Fibroblast of mammary gland (primary cell): ENCODE data around the gene MARCO.

ENCODE experiments used
- DNase-seq: peaks from one replicate; pipeline ENCODE4 v3.0.0-alpha.2; 2010; ENCODE audit warnings: low read depth
- H3K4me3 ChIP-seq: 2 replicates; pipeline ENCODE4 v1.5.1; 2011; ENCODE audit warnings: low read depth, mild to moderate bottlenecking, low read length, moderate library complexity; ENCODE audit not compliant: control insufficient read depth
- CTCF ChIP-seq: conservative IDR thresholded peaks from 2 replicates; pipeline ENCODE4 v1.5.1; 2011; ENCODE audit warnings: low read depth, low read length, inconsistent platforms; ENCODE audit not compliant: control insufficient read depth, insufficient read depth

MARCO gene

DNA sequence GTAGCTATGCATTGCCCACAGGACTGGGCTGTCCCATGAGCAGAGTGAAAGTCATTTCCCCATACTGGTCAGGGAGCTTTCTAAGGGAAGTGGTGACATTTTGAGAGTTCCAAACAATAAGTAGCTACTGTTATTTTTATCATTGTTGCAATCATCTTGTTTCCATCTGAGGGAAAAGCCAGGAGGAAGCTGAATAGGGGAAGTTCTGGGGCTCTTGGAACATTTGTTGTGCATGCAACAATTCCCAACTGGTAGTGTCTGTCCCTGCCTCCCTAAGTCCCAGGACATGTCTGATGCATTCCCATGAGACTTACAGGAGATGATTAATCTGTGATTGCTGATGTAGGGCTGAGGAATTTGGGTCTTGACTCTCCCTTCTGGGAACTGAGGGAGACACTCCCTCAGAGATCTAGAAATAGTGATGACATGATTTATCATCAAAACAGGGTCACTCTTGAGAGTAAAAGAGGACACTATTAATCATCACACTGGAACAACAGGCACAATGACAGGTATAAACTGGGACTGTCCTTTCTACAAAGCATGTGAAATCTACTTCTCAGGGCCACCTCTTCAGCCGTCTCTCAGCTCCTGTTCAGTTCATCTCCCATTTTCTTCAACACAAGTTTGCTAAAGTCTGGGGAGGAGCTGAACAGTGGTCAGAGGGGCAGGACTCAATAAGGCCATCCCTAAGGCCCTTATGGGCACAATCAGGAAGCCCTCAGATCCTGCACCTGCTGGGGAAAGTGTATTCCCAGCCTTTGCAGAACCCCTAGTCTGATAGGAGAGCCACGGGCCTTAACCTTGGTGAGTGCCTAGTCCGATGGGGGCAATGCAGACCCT lies 28.0 kb upstream of the MARCO start:
- no peak for TF ChIP-seq CTCF
- H3K4me3 ChIP-seq, result no peak overlapping the region
- DNase-seq, result peak; percentile 52

- H3K4me3 ChIP-seq, result no peak overlapping the region
- no peak for DNase-seq
- TF ChIP-seq CTCF, result no peak
These were observed 27.1 kb upstream of the MARCO start for GRCh38 chr2:118914721-118915453.

DNA sequence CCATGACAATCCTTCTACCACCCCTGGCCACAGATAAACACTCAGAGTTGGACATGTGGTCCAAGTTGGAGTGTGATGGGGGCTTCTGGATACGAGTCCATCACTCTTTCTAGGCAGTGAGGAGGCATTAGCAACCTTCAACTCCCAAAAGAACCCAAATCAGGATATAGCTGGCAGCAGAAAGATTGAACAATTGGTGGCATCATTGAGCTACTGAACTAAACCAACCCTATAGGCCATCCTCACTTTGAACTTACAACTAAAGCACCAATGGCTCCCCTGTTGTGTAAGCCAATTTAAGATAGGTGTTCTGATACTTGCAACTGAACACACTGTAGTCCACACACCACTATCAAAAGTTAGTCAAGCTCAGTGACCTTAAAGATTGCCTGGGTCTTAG lies 24.0 kb upstream of the MARCO start:
- no peak for TF ChIP-seq CTCF
- no peak overlapping the region for H3K4me3 ChIP-seq
- DNase-seq, result no peak

DNA sequence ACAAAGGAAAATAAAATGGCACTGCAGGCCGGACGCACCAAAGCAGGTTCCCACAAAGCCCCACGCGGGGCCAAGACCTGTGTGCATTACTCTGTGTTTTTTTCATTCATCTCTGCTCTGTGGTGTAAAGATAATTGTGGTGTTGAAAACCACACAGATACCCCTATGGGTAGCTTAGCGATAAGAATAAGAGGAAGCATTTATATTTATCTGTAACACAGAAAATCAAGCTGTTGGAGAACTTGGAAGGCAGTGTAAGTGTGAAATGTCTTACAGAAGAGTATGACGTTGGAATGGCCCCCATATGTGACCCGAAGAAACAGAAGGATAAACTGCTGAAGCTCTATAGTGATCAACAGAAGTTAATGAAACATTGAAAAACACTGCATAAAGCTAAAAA lies 20.3 kb upstream of the MARCO start:
- DNase-seq, result no peak
- no peak for TF ChIP-seq CTCF
- H3K4me3 ChIP-seq, result no peak overlapping the region

DNA sequence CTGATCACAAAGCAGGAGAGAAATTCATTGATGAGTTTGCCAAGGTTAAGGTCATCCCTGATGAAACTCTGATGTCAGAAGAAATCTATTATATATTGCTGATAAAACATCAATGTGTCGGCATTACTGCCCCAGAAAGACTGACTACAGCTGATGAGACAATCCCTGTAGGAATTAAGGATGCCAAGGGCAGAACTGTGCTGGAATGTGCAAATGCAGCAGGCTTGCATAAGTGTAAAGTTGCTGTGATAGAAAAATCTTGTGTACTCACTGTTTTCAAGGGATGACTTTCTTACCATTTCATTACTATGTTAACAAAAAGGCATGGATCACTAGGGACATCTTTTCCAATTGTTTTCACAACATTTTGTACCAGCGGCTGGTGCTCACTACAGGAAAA lies 19.7 kb upstream of the MARCO start:
- no peak for DNase-seq
- no peak for TF ChIP-seq CTCF
- H3K4me3 ChIP-seq, result no peak overlapping the region

DNA sequence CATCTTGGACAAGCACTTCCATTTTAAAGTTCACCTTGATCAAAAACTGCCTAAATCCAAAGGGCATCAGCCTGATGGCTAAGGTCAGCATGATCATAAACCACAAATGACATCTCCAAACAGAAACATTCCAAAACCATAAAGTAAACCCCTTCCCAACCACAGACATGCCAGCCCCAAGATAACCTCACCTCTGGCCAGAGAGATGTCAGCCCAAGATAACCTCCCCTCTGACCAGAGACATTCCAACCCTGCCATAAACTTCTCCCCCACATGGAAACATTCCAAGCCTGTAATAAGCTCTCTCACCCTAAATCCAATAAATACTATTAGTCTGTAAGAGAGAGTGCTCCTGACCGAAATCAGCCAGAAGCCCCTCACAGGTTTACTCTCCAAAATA lies 18.6 kb upstream of the MARCO start:
- no peak for DNase-seq
- no peak overlapping the region for H3K4me3 ChIP-seq
- no peak for TF ChIP-seq CTCF
